ENCODE results near the gene MCTP2. TPM values are rescaled to one million over a fixed set of nuclear protein-coding genes. Genes with fewer than 3 reads are reported as not detected.

Gene MCTP2
- total and polyA plus RNA-seq, 2 of the 13 experiments (the other 11 are each of a cell fraction or from before 2014, with no cell fraction given), result 5.1 to 8.6 TPM

GRCh38 chr15:94272251-94272898, 41.0 kb downstream of the MCTP2 start (continued):
- no peak for TF ChIP-seq CHD4 (IDR thresholded peaks at IDR 0.05; ENCODE audit: borderline replicate concordance, low read length)
- no peak for TF ChIP-seq DBP (CRISPR knock-in tag; IDR thresholded peaks at IDR 0.05; ENCODE audit: not compliant biosample characterization)
- TF ChIP-seq MTA1 (CRISPR knock-in tag; IDR thresholded peaks at IDR 0.05; ENCODE audit: borderline replicate concordance), result no peak
- no peak for TF ChIP-seq CHD2 (IDR thresholded peaks at IDR 0.05; ENCODE audit: low read depth, low read length)
- no peak for TF ChIP-seq REST (IDR thresholded peaks at IDR 0.05; ENCODE audit: borderline replicate concordance in 1 of 2, low read depth in 1 of 2, low read length in 2 of 2)

- 36% methylated on average over 1 of the region's 1 CpG for WGBS (ENCODE audit: low lambda C conversion rate)
- Histone ChIP-seq H3K4me1 (ENCODE audit: insufficient read depth, low read length) (no peaks in the 10 kb centered on the region), H3K9me3 (ENCODE audit: low read length) (no peaks in the 10 kb centered on the region), H3K36me3 (replicated peaks in 1 of 2; ENCODE audit: control insufficient read depth in 1 of 2, insufficient read depth in 2 of 2, low read length in 2 of 2) (no peaks in the 10 kb centered on the region), H4K20me1 (ENCODE audit: insufficient read depth, low read length) (no peaks in the 10 kb centered on the region), H3K9ac (ENCODE audit: insufficient read depth, low read depth, low read length) (no peak overlapping the region), H3K4me3 (replicated peaks in 1 of 3; ENCODE audit: insufficient read depth in 1 of 3, low read depth in 2 of 3, low read length in 3 of 3) (no peak overlapping the region), H3K27me3 (ENCODE audit: control insufficient read depth in 1 of 2, insufficient read depth in 2 of 2, low read length in 2 of 2) (no peaks in the 10 kb centered on the region), H3K27ac (ENCODE audit: extremely low read length, insufficient read depth, low read length) (no peak overlapping the region), H3K79me2 (ENCODE audit: insufficient read depth, low read length) (no peaks in the 10 kb centered on the region), H3K4me2 (ENCODE audit: low read depth, low read length) (no peak overlapping the region), H2AFZ (ENCODE audit: low read length) (no peak overlapping the region)
- in situ Hi-C loops (cut with HindIII; ENCODE audit: extremely low pct_ligation_motif_present, low pct_unique_long_range_greater_than_20kb) (no loop called here), intact Hi-C loops (cut with micrococcal nuclease; ENCODE audit: unreplicated experiment) (loop anchor here (1.0 kb wide), 1 partner anchor 15 kb away; no protein-coding TSS in a partner anchor)
- no TSS peak for BruUV-seq (replicated peaks)
- ATAC-seq, result no peak
- DNase-seq (ENCODE audit: low spot score), result no peak
- POLR2A ChIA-PET, result no interaction called here
- CTCF ChIA-PET (ENCODE audit: low intra/inter-chr PET ratio, low total read pairs), result no interaction called here
- TF ChIP-seq DZIP1 (CRISPR knock-in tag; IDR thresholded peaks at IDR 0.05) (no peak), DMTF1 (CRISPR knock-in tag; IDR thresholded peaks at IDR 0.05) (no peak)
- FAIRE-seq, result no peak
These were observed 42.5 kb downstream of the MCTP2 start for GRCh38 chr15:94273826-94274225.

Measured in HepG2 (cell line).